ENCODE results near the gene TMCO6.

The TMCO6 gene

GRCh38 chr5:140664359-140665119 lies 25.3 kb downstream of the TMCO6 start, which contains the start of gene WDR55:
Gene WDR55 (plus strand): TSS chr5:140664904. CDS start chr5:140664913, 9 bp downstream.
- peak within 1 kb of the TSS; percentile 70 for H3K27ac ChIP-seq (ENCODE audit: extremely low read depth, low read depth, low read length)
- H3K4me1 ChIP-seq (ENCODE audit: control insufficient read depth, insufficient read depth, low read length): no peaks in the 10 kb centered on the region
- ChIA-PET CTCF (interaction anchor here (0.7 to 1.1 kb wide), 3 partner anchors 56 to 109 kb away, joined by 3 to 5 read pairs (median 3); no protein-coding TSS in a partner anchor), POLR2A (interaction anchor here (0.6 to 4.8 kb wide), 11 partner anchors 14 to 318 kb away, joined by 3 to 40 read pairs (median 4); partner anchors contain the start of genes ANKHD1, HARS1, HARS2 and HBEGF)
- H3K36me3 ChIP-seq (ENCODE audit: control insufficient read depth in 2 of 2, insufficient read depth in 1 of 2, low read length in 2 of 2): peaks cover 29 to 71% of the 10 kb centered on the region in 2 experiments
- peak within 1 kb of the TSS; percentile 72 for H3K4me3 ChIP-seq (ENCODE audit: low read depth, low read length)
- no peaks in the 10 kb centered on the region for H3K9me3 ChIP-seq (ENCODE audit: control insufficient read depth, insufficient read depth, low read depth, low read length)
- no peak for TF ChIP-seq ZNF707 (tag by site-specific recombination; IDR thresholded peaks at IDR 0.05)
- TF ChIP-seq ZNF433 (tag by site-specific recombination; IDR thresholded peaks at IDR 0.05; ENCODE audit: low read depth): no peak
- TF ChIP-seq ZSCAN16 (tag by site-specific recombination; IDR thresholded peaks at IDR 0.05): no peak
- TF ChIP-seq, protein P1, sequence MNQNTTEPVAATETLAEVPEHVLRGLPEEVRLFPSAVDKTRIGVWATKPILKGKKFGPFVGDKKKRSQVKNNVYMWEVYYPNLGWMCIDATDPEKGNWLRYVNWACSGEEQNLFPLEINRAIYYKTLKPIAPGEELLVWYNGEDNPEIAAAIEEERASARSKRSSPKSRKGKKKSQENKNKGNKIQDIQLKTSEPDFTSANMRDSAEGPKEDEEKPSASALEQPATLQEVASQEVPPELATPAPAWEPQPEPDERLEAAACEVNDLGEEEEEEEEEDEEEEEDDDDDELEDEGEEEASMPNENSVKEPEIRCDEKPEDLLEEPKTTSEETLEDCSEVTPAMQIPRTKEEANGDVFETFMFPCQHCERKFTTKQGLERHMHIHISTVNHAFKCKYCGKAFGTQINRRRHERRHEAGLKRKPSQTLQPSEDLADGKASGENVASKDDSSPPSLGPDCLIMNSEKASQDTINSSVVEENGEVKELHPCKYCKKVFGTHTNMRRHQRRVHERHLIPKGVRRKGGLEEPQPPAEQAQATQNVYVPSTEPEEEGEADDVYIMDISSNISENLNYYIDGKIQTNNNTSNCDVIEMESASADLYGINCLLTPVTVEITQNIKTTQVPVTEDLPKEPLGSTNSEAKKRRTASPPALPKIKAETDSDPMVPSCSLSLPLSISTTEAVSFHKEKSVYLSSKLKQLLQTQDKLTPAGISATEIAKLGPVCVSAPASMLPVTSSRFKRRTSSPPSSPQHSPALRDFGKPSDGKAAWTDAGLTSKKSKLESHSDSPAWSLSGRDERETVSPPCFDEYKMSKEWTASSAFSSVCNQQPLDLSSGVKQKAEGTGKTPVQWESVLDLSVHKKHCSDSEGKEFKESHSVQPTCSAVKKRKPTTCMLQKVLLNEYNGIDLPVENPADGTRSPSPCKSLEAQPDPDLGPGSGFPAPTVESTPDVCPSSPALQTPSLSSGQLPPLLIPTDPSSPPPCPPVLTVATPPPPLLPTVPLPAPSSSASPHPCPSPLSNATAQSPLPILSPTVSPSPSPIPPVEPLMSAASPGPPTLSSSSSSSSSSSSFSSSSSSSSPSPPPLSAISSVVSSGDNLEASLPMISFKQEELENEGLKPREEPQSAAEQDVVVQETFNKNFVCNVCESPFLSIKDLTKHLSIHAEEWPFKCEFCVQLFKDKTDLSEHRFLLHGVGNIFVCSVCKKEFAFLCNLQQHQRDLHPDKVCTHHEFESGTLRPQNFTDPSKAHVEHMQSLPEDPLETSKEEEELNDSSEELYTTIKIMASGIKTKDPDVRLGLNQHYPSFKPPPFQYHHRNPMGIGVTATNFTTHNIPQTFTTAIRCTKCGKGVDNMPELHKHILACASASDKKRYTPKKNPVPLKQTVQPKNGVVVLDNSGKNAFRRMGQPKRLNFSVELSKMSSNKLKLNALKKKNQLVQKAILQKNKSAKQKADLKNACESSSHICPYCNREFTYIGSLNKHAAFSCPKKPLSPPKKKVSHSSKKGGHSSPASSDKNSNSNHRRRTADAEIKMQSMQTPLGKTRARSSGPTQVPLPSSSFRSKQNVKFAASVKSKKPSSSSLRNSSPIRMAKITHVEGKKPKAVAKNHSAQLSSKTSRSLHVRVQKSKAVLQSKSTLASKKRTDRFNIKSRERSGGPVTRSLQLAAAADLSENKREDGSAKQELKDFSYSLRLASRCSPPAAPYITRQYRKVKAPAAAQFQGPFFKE (tag by site-specific recombination; IDR thresholded peaks at IDR 0.05; ENCODE audit: borderline replicate concordance): no peak
- TF ChIP-seq KLF1 (tag by site-specific recombination; IDR thresholded peaks at IDR 0.05): peak; percentile 63
- no peak for TF ChIP-seq CTCF (tag by site-specific recombination; IDR thresholded peaks at IDR 0.05)
- no peak for TF ChIP-seq ZNF214 (tag by site-specific recombination; IDR thresholded peaks at IDR 0.05; ENCODE audit: borderline replicate concordance)
- TF ChIP-seq ZNF48 (tag by site-specific recombination; IDR thresholded peaks at IDR 0.05): no peak
- no peak for TF ChIP-seq ZNF248 (tag by site-specific recombination; IDR thresholded peaks at IDR 0.05)
- TF ChIP-seq ZNF266 (tag by site-specific recombination; IDR thresholded peaks at IDR 0.05; ENCODE audit: low read depth): no peak
- peak; percentile 77; the same call in 1 of the 2 replicates for TF ChIP-seq ZFP37 (tag by site-specific recombination; IDR thresholded peaks at IDR 0.05)
- TF ChIP-seq BCL11A (tag by site-specific recombination; IDR thresholded peaks at IDR 0.05; ENCODE audit: low read depth): peak; percentile 60; the same call in 1 of the 2 replicates
- TF ChIP-seq OSR2 (tag by site-specific recombination; IDR thresholded peaks at IDR 0.05): peak; percentile 70
- peak; percentile 57 for TF ChIP-seq ZNF843 (tag by site-specific recombination; IDR thresholded peaks at IDR 0.05)
- TF ChIP-seq ZEB2 (tag by site-specific recombination; IDR thresholded peaks at IDR 0.05): peak; percentile 91
- peak; percentile 69; the same call in 1 of the 2 replicates for TF ChIP-seq ELK4 (IDR thresholded peaks at IDR 0.05; ENCODE audit: borderline replicate concordance, low read depth, low read length)
- TF ChIP-seq ZNF521 (tag by site-specific recombination; IDR thresholded peaks at IDR 0.05): no peak
- TF ChIP-seq ZNF335 (tag by site-specific recombination; conservative IDR thresholded peaks at IDR 0.05): peak; percentile 57
- peak; percentile 62; the same call in 1 of the 2 replicates for TF ChIP-seq ZXDB (tag by site-specific recombination; IDR thresholded peaks at IDR 0.05)
- TF ChIP-seq, protein P2, sequence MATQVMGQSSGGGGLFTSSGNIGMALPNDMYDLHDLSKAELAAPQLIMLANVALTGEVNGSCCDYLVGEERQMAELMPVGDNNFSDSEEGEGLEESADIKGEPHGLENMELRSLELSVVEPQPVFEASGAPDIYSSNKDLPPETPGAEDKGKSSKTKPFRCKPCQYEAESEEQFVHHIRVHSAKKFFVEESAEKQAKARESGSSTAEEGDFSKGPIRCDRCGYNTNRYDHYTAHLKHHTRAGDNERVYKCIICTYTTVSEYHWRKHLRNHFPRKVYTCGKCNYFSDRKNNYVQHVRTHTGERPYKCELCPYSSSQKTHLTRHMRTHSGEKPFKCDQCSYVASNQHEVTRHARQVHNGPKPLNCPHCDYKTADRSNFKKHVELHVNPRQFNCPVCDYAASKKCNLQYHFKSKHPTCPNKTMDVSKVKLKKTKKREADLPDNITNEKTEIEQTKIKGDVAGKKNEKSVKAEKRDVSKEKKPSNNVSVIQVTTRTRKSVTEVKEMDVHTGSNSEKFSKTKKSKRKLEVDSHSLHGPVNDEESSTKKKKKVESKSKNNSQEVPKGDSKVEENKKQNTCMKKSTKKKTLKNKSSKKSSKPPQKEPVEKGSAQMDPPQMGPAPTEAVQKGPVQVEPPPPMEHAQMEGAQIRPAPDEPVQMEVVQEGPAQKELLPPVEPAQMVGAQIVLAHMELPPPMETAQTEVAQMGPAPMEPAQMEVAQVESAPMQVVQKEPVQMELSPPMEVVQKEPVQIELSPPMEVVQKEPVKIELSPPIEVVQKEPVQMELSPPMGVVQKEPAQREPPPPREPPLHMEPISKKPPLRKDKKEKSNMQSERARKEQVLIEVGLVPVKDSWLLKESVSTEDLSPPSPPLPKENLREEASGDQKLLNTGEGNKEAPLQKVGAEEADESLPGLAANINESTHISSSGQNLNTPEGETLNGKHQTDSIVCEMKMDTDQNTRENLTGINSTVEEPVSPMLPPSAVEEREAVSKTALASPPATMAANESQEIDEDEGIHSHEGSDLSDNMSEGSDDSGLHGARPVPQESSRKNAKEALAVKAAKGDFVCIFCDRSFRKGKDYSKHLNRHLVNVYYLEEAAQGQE (tag by site-specific recombination; IDR thresholded peaks at IDR 0.05): 0 out of 2 replicates have a peak, but pooled peaks have one; percentile 17
- TF ChIP-seq ZNF792 (tag by site-specific recombination; IDR thresholded peaks at IDR 0.05): no peak
- TF ChIP-seq ZNF223 (tag by site-specific recombination; IDR thresholded peaks at IDR 0.05): no peak
- TF ChIP-seq ZFHX2 (tag by site-specific recombination; conservative IDR thresholded peaks at IDR 0.05): peak; percentile 85
- peak; percentile 93 for TF ChIP-seq ZNF600 (tag by site-specific recombination; IDR thresholded peaks at IDR 0.05)
- TF ChIP-seq ZNF626 (tag by site-specific recombination; IDR thresholded peaks at IDR 0.05): no peak
- TF ChIP-seq ZNF114 (tag by site-specific recombination; IDR thresholded peaks at IDR 0.05): no peak

Measured in HEK293 (cell line).